ENCODE measurements around the gene SALL3. TPM values are rescaled to one million over a fixed set of nuclear protein-coding genes. Genes with fewer than 3 reads are reported as not detected.

Gene SALL3
- total RNA-seq, 1 donor from 2014 or later = not detected

DNA sequence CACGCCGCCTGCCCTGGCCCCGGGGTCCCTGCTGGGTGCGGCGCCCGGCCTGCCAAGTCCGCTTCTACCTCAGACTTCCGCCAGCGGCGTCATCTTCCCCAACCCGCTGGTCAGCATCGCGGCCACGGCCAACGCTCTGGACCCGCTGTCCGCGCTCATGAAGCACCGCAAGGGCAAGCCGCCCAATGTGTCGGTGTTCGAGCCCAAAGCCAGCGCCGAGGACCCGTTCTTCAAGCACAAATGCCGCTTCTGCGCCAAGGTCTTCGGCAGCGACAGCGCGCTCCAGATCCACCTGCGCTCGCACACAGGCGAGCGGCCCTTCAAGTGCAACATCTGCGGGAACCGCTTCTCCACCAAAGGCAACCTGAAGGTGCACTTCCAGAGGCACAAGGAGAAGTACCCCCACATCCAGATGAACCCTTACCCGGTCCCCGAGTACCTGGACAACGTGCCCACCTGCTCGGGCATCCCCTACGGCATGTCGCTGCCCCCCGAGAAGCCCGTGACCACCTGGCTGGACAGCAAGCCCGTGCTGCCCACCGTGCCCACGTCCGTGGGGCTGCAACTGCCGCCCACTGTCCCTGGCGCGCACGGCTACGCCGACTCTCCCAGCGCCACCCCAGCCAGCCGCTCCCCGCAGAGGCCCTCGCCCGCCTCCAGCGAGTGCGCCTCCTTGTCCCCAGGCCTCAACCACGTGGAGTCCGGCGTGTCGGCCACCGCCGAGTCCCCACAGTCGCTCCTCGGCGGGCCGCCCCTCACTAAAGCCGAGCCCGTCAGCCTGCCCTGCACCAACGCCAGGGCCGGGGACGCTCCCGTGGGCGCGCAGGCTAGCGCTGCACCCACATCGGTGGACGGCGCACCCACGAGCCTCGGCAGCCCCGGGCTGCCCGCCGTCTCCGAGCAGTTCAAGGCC lies 13.7 kb downstream of the SALL3 start:
- no peaks in the 10 kb centered on the region for H3K9me3 Mint-ChIP-seq (ENCODE audit: low read depth)

DNA sequence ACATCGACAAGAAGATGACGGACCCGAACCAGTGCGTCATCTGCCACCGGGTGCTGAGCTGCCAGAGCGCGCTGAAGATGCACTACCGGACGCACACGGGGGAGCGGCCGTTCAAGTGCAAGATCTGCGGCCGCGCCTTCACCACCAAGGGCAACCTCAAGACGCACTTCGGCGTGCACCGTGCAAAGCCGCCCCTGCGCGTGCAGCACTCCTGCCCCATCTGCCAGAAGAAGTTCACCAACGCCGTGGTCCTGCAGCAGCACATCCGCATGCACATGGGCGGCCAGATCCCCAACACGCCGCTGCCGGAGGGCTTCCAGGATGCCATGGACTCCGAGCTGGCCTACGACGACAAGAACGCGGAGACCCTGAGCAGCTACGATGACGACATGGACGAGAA lies 14.4 kb downstream of the SALL3 start:
- Mint-ChIP-seq H3K4me1 (ENCODE audit: low read depth) (no peaks in the 10 kb centered on the region), H3K9me3 (ENCODE audit: low read depth) (no peaks in the 10 kb centered on the region), H3K27me3 (ENCODE audit: low read depth) (peaks cover 33% of the 10 kb centered on the region), H3K27ac (ENCODE audit: unreplicated experiment) (no peak overlapping the region), H3K4me3 (ENCODE audit: unreplicated experiment) (no peak overlapping the region), H3K36me3 (ENCODE audit: low read depth) (no peaks in the 10 kb centered on the region)
- TF ChIP-seq, protein P1, sequence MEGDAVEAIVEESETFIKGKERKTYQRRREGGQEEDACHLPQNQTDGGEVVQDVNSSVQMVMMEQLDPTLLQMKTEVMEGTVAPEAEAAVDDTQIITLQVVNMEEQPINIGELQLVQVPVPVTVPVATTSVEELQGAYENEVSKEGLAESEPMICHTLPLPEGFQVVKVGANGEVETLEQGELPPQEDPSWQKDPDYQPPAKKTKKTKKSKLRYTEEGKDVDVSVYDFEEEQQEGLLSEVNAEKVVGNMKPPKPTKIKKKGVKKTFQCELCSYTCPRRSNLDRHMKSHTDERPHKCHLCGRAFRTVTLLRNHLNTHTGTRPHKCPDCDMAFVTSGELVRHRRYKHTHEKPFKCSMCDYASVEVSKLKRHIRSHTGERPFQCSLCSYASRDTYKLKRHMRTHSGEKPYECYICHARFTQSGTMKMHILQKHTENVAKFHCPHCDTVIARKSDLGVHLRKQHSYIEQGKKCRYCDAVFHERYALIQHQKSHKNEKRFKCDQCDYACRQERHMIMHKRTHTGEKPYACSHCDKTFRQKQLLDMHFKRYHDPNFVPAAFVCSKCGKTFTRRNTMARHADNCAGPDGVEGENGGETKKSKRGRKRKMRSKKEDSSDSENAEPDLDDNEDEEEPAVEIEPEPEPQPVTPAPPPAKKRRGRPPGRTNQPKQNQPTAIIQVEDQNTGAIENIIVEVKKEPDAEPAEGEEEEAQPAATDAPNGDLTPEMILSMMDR (IDR thresholded peaks at IDR 0.05) = no peak
- no peak for DNase-seq (ENCODE audit: low spot score)

More for the DNA sequence above, 13.7 kb downstream of the SALL3 start:
- Mint-ChIP-seq H3K27me3 (ENCODE audit: low read depth) (peaks cover 31% of the 10 kb centered on the region), H3K27ac (ENCODE audit: unreplicated experiment) (no peak overlapping the region), H3K4me3 (ENCODE audit: unreplicated experiment) (no peak overlapping the region), H3K4me1 (ENCODE audit: low read depth) (no peaks in the 10 kb centered on the region), H3K36me3 (ENCODE audit: low read depth) (no peaks in the 10 kb centered on the region)
- TF ChIP-seq, protein P1 (IDR thresholded peaks at IDR 0.05) = no peak
- no peak for DNase-seq (ENCODE audit: low spot score)

- Mint-ChIP-seq H3K9me3 (ENCODE audit: low read depth) (no peaks in the 10 kb centered on the region), H3K27ac (ENCODE audit: unreplicated experiment) (no peak overlapping the region), H3K4me1 (ENCODE audit: low read depth) (no peaks in the 10 kb centered on the region), H3K27me3 (ENCODE audit: low read depth) (peaks cover 37% of the 10 kb centered on the region), H3K36me3 (ENCODE audit: low read depth) (no peaks in the 10 kb centered on the region), H3K4me3 (ENCODE audit: unreplicated experiment) (no peak overlapping the region)
- DNase-seq (ENCODE audit: low spot score) = peak; percentile 90
- TF ChIP-seq, protein P1 (IDR thresholded peaks at IDR 0.05) = no peak
Measured at GRCh38 chr18:78994531-78994930, 14.9 kb downstream of the SALL3 start.

- Mint-ChIP-seq H3K27me3 (ENCODE audit: low read depth) (peaks cover 32% of the 10 kb centered on the region), H3K4me1 (ENCODE audit: low read depth) (no peaks in the 10 kb centered on the region), H3K36me3 (ENCODE audit: low read depth) (no peaks in the 10 kb centered on the region), H3K9me3 (ENCODE audit: low read depth) (no peaks in the 10 kb centered on the region), H3K4me3 (ENCODE audit: unreplicated experiment) (no peak overlapping the region), H3K27ac (ENCODE audit: unreplicated experiment) (no peak overlapping the region)
- TF ChIP-seq, protein P1 (IDR thresholded peaks at IDR 0.05) = no peak
- DNase-seq (ENCODE audit: low spot score) = peak; percentile 74
Measured at GRCh38 chr18:78994977-78995582, 15.5 kb downstream of the SALL3 start.

- TF ChIP-seq, protein P1 (IDR thresholded peaks at IDR 0.05) = no peak
- no peak for DNase-seq (ENCODE audit: low spot score)
- H3K27ac Mint-ChIP-seq (ENCODE audit: unreplicated experiment) = no peak overlapping the region
- H3K36me3 Mint-ChIP-seq (ENCODE audit: low read depth) = no peaks in the 10 kb centered on the region
- no peak overlapping the region for H3K4me3 Mint-ChIP-seq (ENCODE audit: unreplicated experiment)
- no peaks in the 10 kb centered on the region for H3K4me1 Mint-ChIP-seq (ENCODE audit: low read depth)
- no peaks in the 10 kb centered on the region for H3K9me3 Mint-ChIP-seq (ENCODE audit: low read depth)
- peaks cover 26% of the 10 kb centered on the region for H3K27me3 Mint-ChIP-seq (ENCODE audit: low read depth)
Measured at GRCh38 chr18:78995740-78996395, 16.2 kb downstream of the SALL3 start.
